Measurements from ENCODE around the gene KCNAB3. TPM values are rescaled to one million over a fixed set of nuclear protein-coding genes. Genes with fewer than 3 reads are reported as not detected.

The KCNAB3 gene
- total and polyA plus RNA-seq, 11 donors, result 0.19 to 1.7 (median 0.38) TPM; not detected in 2

GRCh38 chr17:7915179-7915610, 14.5 kb downstream of the KCNAB3 start:
- TF ChIP-seq CTCF (IDR thresholded peaks at IDR 0.05), result no peak
- TF ChIP-seq POLR2A (IDR thresholded peaks at IDR 0.05), result no peak
- DNase-seq, result peak in 4 of 5 donors; percentile 38 to 56 (median 46)
- peaks cover 0 to 20% (median 15%) of the 10 kb centered on the region in 9 donors for H3K36me3 ChIP-seq
- peak overlapping the region; percentile 85 to 98 (median 95) for H3K27ac ChIP-seq
- H3K4me1 ChIP-seq, result peaks cover 0 to 32% (median 25%) of the 10 kb centered on the region in 12 donors
- WGBS, 4 donors, result 1 to 3% (median 2%) methylated on average over 15 of the region's 15 CpGs
- H3K4me3 ChIP-seq, result peak overlapping the region; percentile 31 to 83 (median 63)
- peak in 2 of 4 donors; percentile 41 to 47 for ATAC-seq
- intact Hi-C loops (cut with DNase I), result loop anchor here in 4 of 10 donors (1.0 to 10.0 kb wide), 5 partner anchors 26 to 140 kb away; partner anchors contain the start of gene CHD3 (in 1 of the 4)
- no peaks in the 10 kb centered on the region for H3K9me3 ChIP-seq
- H3K27me3 ChIP-seq, result no peaks in the 10 kb centered on the region

GRCh38 chr17:7912927-7913524, 16.6 kb downstream of the KCNAB3 start:
- H3K4me1 ChIP-seq, result peaks cover 0 to 32% (median 25%) of the 10 kb centered on the region in 12 donors
- H3K36me3 ChIP-seq, result peaks cover 0 to 42% (median 35%) of the 10 kb centered on the region in 9 donors
- DNase-seq, result no peak
- peak; percentile 52 to 81 (median 71) for TF ChIP-seq CTCF (IDR thresholded peaks at IDR 0.05)
- TF ChIP-seq POLR2A (IDR thresholded peaks at IDR 0.05), result no peak
- peak overlapping the region in 1 of 12 donors; percentile 49 for H3K27ac ChIP-seq
- ATAC-seq, result peak; percentile 21 to 41 (median 30)
- intact Hi-C loops (cut with DNase I), result loop anchor here (1.0 to 10.0 kb wide), 7 partner anchors 74 to 144 kb away; no protein-coding TSS in a partner anchor
- 49 to 56% (median 52%) methylated on average over 3 of the region's 3 CpGs for WGBS, 4 donors
- H3K27me3 ChIP-seq, result no peaks in the 10 kb centered on the region
- H3K9me3 ChIP-seq, result no peaks in the 10 kb centered on the region
- H3K4me3 ChIP-seq, result no peak overlapping the region

- Histone ChIP-seq H3K4me1 (peaks cover 0 to 23% (median 15%) of the 10 kb centered on the region in 12 donors), H3K27me3 (no peaks in the 10 kb centered on the region), H3K4me3 (no peak overlapping the region), H3K27ac (no peak overlapping the region), H3K36me3 (peaks cover 0 to 61% (median 54%) of the 10 kb centered on the region in 9 donors), H3K9me3 (no peaks in the 10 kb centered on the region)
- intact Hi-C loops (cut with DNase I), result loop anchor here in 9 of 10 donors (5.0 to 10.0 kb wide), 3 partner anchors 131 to 146 kb away; no protein-coding TSS in a partner anchor
- WGBS, 4 donors, result 73 to 80% (median 78%) methylated on average over 9 of the region's 9 CpGs
- no peak for TF ChIP-seq POLR2A (IDR thresholded peaks at IDR 0.05)
- no peak for TF ChIP-seq CTCF (IDR thresholded peaks at IDR 0.05)
- ATAC-seq (no peak), DNase-seq (no peak)
Observed at GRCh38 chr17:7911116-7911515, 18.5 kb downstream of the KCNAB3 start.

- H3K27ac ChIP-seq, result no peak overlapping the region
- no peak for TF ChIP-seq CTCF (IDR thresholded peaks at IDR 0.05)
- no peak for TF ChIP-seq POLR2A (IDR thresholded peaks at IDR 0.05)
- no peaks in the 10 kb centered on the region for H3K27me3 ChIP-seq
- peaks cover 0 to 65% (median 57%) of the 10 kb centered on the region in 9 donors for H3K36me3 ChIP-seq
- 94% methylated on average over 13 of the region's 13 CpGs for WGBS, 4 donors
- peak in 1 of 5 donors; percentile 45 for DNase-seq
- intact Hi-C loops (cut with DNase I), result loop anchor here in 9 of 10 donors (5.0 to 10.0 kb wide), 3 partner anchors 132 to 147 kb away; no protein-coding TSS in a partner anchor
- no peak overlapping the region for H3K4me3 ChIP-seq
- no peak for ATAC-seq
- H3K4me1 ChIP-seq, result peaks cover 0 to 21% (median 14%) of the 10 kb centered on the region in 12 donors
- no peaks in the 10 kb centered on the region for H3K9me3 ChIP-seq
Observed at GRCh38 chr17:7910711-7911110, 18.9 kb downstream of the KCNAB3 start.
